IgD-negative memory B cell (primary cell): ENCODE results near the gene LAMB3. TPM values are rescaled to one million over a fixed set of nuclear protein-coding genes. Genes with fewer than 3 reads are reported as not detected.

Source experiments
- H3K27ac Mint-ChIP-seq, 3 donors: one replicate each; pipeline ENCODE4 v1.8.0; 2020 to 2022; ENCODE audit warnings: mild to moderate bottlenecking in 3 of 3, mixed read lengths in 3 of 3, moderate library complexity in 1 of 3
- H3K27me3 Mint-ChIP-seq: one replicate; pipeline ENCODE4 v1.8.0; 2021; ENCODE audit warnings: mixed read lengths
- H3K36me3 Mint-ChIP-seq: one replicate; pipeline ENCODE4 v1.8.0; 2020; ENCODE audit warnings: mild to moderate bottlenecking, mixed read lengths
- H3K4me1 Mint-ChIP-seq, 3 donors: one replicate each; pipeline ENCODE4 v1.8.0; 2020 to 2022; ENCODE audit warnings: mixed read lengths in 3 of 3, mild to moderate bottlenecking in 1 of 3
- H3K4me3 Mint-ChIP-seq, 4 donors: one replicate each; pipeline ENCODE4 v1.8.0; 2020 to 2022; ENCODE audit warnings: mild to moderate bottlenecking in 4 of 4, mixed read lengths in 4 of 4, moderate library complexity in 3 of 4
- H3K9me3 Mint-ChIP-seq, 3 donors: one replicate each; pipeline ENCODE4 v1.8.0; 2020 to 2021; ENCODE audit warnings: mixed read lengths in 3 of 3, mild to moderate bottlenecking in 1 of 3
- polyA plus RNA-seq: library from polyadenylated mRNA; unstranded; fragments of 300-500 nt; fragmentation: Illumina TruSeq; gene quantifications from one replicate; pipeline ENCODE4 v1.2.3, GENCODE V29; 2021

LAMB3 gene
- polyA plus RNA-seq, 1 donor from 2014 or later: not detected

DNA sequence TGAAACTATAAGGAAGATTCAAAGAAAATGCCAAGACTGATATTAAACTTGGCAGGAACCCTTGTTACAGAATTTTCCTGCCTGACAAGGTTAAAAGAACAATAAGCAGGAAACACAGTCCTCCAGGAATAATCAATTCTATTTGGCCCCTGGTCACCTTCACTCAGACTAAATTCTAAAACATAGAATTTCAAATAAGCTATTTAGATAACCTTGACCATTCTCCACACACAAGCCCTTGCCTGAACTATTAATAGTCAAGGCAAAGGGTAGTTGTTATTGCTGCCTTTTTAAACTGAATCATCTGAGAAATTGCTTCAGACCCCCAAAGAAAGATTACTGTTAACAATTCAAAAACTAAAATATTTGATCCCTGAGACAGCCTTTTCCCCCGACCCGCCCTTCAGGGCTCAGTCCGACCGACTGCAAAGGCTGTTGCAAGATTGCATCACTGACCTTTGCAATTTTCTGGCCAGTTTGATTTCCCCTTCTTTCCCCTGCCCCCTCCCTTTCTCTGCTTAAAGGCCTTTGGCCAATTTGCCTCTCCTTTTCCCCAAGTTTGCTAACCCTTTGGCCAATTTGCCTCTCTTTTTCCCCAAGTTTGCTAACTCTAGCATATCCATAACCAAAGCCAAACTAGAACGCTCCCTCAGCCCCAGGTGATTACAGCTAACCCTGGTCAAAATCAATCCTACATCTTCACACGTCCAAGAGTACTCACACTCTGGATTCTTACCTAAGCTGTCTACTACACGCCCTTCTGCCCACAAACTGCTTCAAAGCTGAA is 21.6 kb upstream of the LAMB3 start:
- Mint-ChIP-seq H3K4me3 (peak overlapping the region; percentile 23 to 88 (median 44)), H3K27ac (peak overlapping the region; percentile 52 to 80 (median 80)), H3K4me1 (peaks cover 19 to 27% (median 19%) of the 10 kb centered on the region in 3 donors), H3K27me3 (peaks cover 25% of the 10 kb centered on the region), H3K9me3 (no peaks in the 10 kb centered on the region), H3K36me3 (no peaks in the 10 kb centered on the region)

- peak overlapping the region in 2 of 4 donors; percentile 23 to 74 for H3K4me3 Mint-ChIP-seq
- no peaks in the 10 kb centered on the region for H3K9me3 Mint-ChIP-seq
- H3K36me3 Mint-ChIP-seq: no peaks in the 10 kb centered on the region
- H3K27me3 Mint-ChIP-seq: peaks cover 23% of the 10 kb centered on the region
- H3K27ac Mint-ChIP-seq: peak overlapping the region; percentile 49 to 80 (median 80)
- H3K4me1 Mint-ChIP-seq: peaks cover 19 to 27% (median 19%) of the 10 kb centered on the region in 3 donors
Observed at GRCh38 chr1:209672705-209673630, 20.7 kb upstream of the LAMB3 start.

GRCh38 chr1:209670441-209671082 is 18.3 kb upstream of the LAMB3 start:
- Mint-ChIP-seq H3K36me3 (no peaks in the 10 kb centered on the region), H3K27ac (peak overlapping the region in 1 of 3 donors; percentile 63), H3K9me3 (no peaks in the 10 kb centered on the region), H3K27me3 (peaks cover 6% of the 10 kb centered on the region), H3K4me1 (peaks cover 19 to 24% (median 19%) of the 10 kb centered on the region in 3 donors), H3K4me3 (no peak overlapping the region)

DNA sequence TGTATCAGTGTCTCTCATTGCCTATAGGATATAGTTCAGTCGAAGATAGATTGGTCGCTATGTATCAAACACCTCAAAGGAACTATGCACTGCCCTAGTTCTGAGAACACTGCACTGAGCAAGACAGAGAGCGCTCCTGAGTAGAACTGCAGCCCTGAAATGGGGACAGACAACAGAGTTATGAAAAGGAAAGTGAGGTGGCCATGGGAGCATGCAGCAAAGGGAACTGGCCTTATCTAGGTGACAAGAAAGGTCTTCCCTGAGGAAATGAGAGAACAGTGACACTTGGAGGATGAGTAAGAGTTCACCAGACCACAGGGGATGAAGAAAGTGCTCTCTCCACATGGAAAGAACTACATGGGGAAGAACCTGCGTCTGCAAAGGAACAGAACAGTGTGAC is 15.5 kb upstream of the LAMB3 start:
- Mint-ChIP-seq H3K9me3 (no peaks in the 10 kb centered on the region), H3K4me1 (peaks cover 0 to under 1% (median under 1%) of the 10 kb centered on the region in 3 donors), H3K27ac (no peak overlapping the region), H3K36me3 (peaks cover 2% of the 10 kb centered on the region), H3K4me3 (no peak overlapping the region), H3K27me3 (no peaks in the 10 kb centered on the region)

DNA sequence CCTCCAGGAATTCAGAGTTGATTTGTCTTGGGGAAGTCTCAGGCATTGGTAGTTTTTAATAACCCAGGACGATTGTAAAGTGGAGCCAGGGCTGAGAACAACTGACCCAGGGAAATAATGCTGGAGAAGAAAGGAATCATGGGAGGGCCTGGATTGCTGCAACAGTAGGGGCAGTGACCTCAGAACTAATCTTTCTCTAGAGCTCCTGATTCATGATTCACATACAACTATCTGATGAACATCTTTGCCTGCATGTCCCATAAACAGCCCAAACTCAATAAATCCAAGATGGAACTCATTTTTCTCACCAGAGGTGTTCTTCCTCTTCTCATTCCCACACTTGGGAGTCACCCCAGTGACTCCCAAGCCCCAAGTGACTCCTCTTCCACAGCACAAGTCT is 14.9 kb upstream of the LAMB3 start:
- no peaks in the 10 kb centered on the region for H3K4me1 Mint-ChIP-seq
- no peaks in the 10 kb centered on the region for H3K9me3 Mint-ChIP-seq
- no peak overlapping the region for H3K27ac Mint-ChIP-seq
- H3K4me3 Mint-ChIP-seq: no peak overlapping the region
- H3K27me3 Mint-ChIP-seq: no peaks in the 10 kb centered on the region
- H3K36me3 Mint-ChIP-seq: peaks cover 2% of the 10 kb centered on the region

GRCh38 chr1:209662879-209663327 is 10.7 kb upstream of the LAMB3 start:
- Mint-ChIP-seq H3K4me3 (no peak overlapping the region), H3K4me1 (peaks cover 4 to 8% (median 6%) of the 10 kb centered on the region in 3 donors), H3K27me3 (no peaks in the 10 kb centered on the region), H3K9me3 (no peaks in the 10 kb centered on the region), H3K27ac (no peak overlapping the region), H3K36me3 (peaks cover 2% of the 10 kb centered on the region)

- Mint-ChIP-seq H3K27me3 (peaks cover 5% of the 10 kb centered on the region), H3K27ac (no peak overlapping the region), H3K36me3 (peaks cover 2% of the 10 kb centered on the region), H3K4me3 (no peak overlapping the region), H3K4me1 (peaks cover 4 to 8% (median 6%) of the 10 kb centered on the region in 3 donors), H3K9me3 (no peaks in the 10 kb centered on the region)
Observed at GRCh38 chr1:209661071-209661470, 8.8 kb upstream of the LAMB3 start.

GRCh38 chr1:209659909-209660308 is 7.7 kb upstream of the LAMB3 start:
- Mint-ChIP-seq H3K4me3 (peak overlapping the region in 1 of 4 donors; percentile 14), H3K27ac (peak overlapping the region in 2 of 3 donors; percentile 11 to 36), H3K36me3 (peaks cover 1% of the 10 kb centered on the region), H3K4me1 (peaks cover 4 to 8% (median 6%) of the 10 kb centered on the region in 3 donors), H3K9me3 (peaks cover 0 to 3% (median 0%) of the 10 kb centered on the region in 3 donors), H3K27me3 (peaks cover 7% of the 10 kb centered on the region)

- no peak overlapping the region for H3K27ac Mint-ChIP-seq
- no peak overlapping the region for H3K4me3 Mint-ChIP-seq
- H3K4me1 Mint-ChIP-seq: peaks cover 4 to 8% (median 6%) of the 10 kb centered on the region in 3 donors
- H3K36me3 Mint-ChIP-seq: peaks cover 1% of the 10 kb centered on the region
- H3K9me3 Mint-ChIP-seq: peaks cover 0 to 3% (median 0%) of the 10 kb centered on the region in 3 donors
- peaks cover 7% of the 10 kb centered on the region for H3K27me3 Mint-ChIP-seq
Observed at GRCh38 chr1:209657918-209658317, 5.7 kb upstream of the LAMB3 start.

DNA sequence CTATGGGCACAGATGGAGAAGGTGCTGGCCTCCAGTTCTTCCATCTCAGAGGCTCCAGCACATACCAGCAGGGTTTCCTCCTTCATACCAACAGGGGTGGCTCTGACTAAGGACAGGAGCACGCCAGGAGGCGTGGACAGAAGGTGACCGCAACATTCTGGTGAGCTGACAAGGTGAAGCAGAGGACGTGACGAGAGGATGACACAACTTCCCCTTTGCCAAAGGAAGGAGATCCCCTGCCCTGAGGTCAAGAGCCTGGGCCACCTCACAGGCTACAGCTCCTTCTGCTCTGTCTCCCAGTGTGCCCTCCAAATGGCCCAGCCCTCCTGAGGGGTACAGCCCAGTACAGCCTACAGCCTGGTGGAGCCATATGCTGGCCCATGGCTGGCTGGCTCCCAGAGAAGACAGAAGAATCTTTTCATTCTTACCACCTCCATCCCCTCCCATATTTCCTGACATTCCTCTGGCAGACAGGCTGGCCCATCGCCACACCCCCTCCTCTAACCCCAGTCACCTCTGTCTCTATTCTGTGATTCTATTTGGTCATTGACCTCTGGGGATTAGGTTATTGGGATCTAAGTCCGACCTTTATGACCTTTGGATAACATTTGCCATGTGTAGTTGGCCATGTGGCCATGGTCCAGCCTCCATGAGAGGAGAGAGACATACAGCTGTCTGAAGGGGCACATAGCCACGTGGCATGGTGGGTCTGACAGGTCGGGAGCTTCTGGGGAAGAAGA is 5.1 kb upstream of the LAMB3 start:
- H3K27ac Mint-ChIP-seq: no peak overlapping the region
- no peak overlapping the region for H3K4me3 Mint-ChIP-seq
- H3K4me1 Mint-ChIP-seq: peaks cover 4 to 8% (median 6%) of the 10 kb centered on the region in 3 donors
- peaks cover 7% of the 10 kb centered on the region for H3K27me3 Mint-ChIP-seq
- peaks cover 0 to 3% (median 0%) of the 10 kb centered on the region in 3 donors for H3K9me3 Mint-ChIP-seq
- peaks cover 1% of the 10 kb centered on the region for H3K36me3 Mint-ChIP-seq

- H3K36me3 Mint-ChIP-seq: peaks cover 1% of the 10 kb centered on the region
- no peak overlapping the region for H3K27ac Mint-ChIP-seq
- peaks cover 7% of the 10 kb centered on the region for H3K27me3 Mint-ChIP-seq
- peaks cover 6 to 8% (median 7%) of the 10 kb centered on the region in 3 donors for H3K4me1 Mint-ChIP-seq
- peaks cover 0 to 3% (median 0%) of the 10 kb centered on the region in 3 donors for H3K9me3 Mint-ChIP-seq
- no peak overlapping the region for H3K4me3 Mint-ChIP-seq
Observed at GRCh38 chr1:209655411-209656231, 3.4 kb upstream of the LAMB3 start.

GRCh38 chr1:209653915-209654351 is 1.7 kb upstream of the LAMB3 start:
- H3K4me1 Mint-ChIP-seq: peaks cover 0 to 3% (median 0%) of the 10 kb centered on the region in 3 donors
- H3K27me3 Mint-ChIP-seq: peaks cover 7% of the 10 kb centered on the region
- H3K36me3 Mint-ChIP-seq: peaks cover 1% of the 10 kb centered on the region
- H3K27ac Mint-ChIP-seq: no peak overlapping the region
- no peak overlapping the region for H3K4me3 Mint-ChIP-seq
- H3K9me3 Mint-ChIP-seq: peaks cover 0 to 3% (median 0%) of the 10 kb centered on the region in 3 donors

GRCh38 chr1:209652873-209653401 is 712 bp upstream of the LAMB3 start:
- Mint-ChIP-seq H3K27ac (no peak overlapping the region), H3K36me3 (peaks cover 1% of the 10 kb centered on the region), H3K27me3 (peaks cover 7% of the 10 kb centered on the region), H3K9me3 (peaks cover 0 to 3% (median 0%) of the 10 kb centered on the region in 3 donors), H3K4me3 (no peak overlapping the region), H3K4me1 (peaks cover 0 to 3% (median 0%) of the 10 kb centered on the region in 3 donors)
